Stimulated activated CD4-positive, alpha-beta T cell treated with anti-CD3 and anti-CD28 coated beads, Interleukin-12 subunit alpha, Interleukin-12 subunit beta, amount 100 ng/mL, for 4 hours (primary cell): ENCODE data around the gene CHST2.
"Not testable (repeated sequence)": the region's sequence is repeated elsewhere in the genome, so short reads cannot be mapped to it uniquely, and the experiment has no call there.

Experiments
- DNase-seq: peaks from one replicate; pipeline ENCODE4 v3.0.0-alpha.2; 2020

The CHST2 gene

GRCh38 chr3:143119009-143119914, at the start of gene CHST2:
TSS of gene CHST2 (plus strand) at chr3:143119771. CDS start at chr3:143120817, 1,046 bp downstream.
- DNase-seq = peak; percentile 68

DNA sequence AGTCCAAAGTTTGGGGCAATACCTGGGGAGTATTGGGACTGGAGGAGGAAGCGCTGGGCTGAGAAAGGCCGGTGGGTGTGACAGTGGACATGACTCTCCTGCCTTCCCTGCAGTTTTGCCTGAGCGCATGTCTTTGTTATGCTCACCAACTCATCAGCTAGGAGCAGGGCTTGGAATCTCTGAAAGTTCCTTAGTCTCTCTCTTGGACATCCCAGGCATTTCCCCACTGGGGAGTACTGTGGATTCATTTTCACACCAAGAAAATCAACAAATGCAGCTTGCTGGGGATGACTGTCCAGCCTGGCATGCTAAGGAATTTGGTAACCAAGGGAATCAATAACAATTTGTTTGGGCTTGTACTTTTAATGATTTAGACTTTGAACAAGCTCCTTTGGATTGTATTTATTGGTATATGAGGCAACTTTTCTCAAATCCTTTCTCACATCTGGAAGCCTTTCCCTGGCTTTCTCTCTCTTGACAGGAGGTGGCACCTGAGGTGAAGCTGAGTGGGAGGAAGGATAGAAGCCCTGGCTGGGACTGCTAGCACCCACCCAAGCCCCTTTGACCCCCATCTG, 48.5 kb upstream of the CHST2 start:
- DNase-seq = no peak

- no peak for DNase-seq
Observed at GRCh38 chr3:143071776-143072175, 47.8 kb upstream of the CHST2 start.

DNA sequence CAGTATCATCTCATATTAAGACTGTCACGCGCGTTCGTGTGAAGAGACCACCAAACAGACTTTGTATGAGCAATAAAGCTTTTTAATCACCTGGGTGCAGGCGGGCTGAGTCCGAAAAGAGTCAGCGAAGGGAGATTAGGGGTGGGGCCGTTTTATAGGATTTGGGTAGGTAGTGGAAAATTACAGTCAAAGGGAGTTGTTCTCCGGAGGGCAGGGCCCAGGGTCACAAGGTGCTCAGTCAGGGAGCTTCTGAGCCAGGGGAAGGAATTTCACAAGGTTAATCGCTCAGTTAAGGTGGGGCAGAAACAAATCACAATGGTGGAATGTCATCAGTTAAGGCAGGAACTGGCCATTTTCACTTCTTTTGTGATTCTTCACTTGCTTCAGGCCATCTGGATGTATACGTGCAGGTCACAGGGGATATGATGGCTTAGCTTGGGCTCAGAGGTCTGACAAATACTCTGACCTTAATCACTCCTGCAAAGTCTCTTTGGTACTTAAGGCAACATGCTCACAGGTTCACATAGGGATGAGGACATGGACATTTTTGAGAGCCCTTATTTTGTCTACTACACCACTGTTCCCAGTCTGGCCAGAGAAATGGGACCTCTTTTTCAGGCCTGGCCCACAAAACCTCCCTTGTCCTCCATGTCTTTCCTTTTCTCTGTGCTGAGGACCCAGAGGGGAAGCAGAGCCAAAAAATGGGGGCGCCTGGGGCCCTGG, 47.1 kb upstream of the CHST2 start:
- DNase-seq = not testable (repeated sequence)

DNA sequence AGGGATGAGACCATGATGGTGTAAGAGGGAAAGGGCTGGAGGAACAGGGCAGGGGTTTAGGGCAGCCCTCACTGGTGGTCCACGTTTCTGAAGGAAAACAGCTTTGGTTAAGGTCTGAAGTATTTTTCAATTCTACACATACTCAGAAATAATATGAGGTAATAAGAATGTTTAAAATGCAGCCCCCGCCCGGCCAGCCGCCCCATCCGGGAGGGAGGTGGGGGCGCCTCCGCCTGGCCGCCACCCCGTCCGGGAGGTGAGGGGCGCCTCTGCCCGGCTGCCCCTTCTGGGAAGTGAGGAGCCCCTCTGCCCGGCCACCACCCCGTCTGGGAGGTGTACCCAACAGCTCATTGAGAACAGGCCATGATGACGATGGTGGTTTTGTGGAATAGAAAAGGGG, 46.0 kb upstream of the CHST2 start:
- DNase-seq = not testable (repeated sequence)

- not testable (repeated sequence) for DNase-seq
Observed at GRCh38 chr3:143073983-143074382, 45.6 kb upstream of the CHST2 start.

- DNase-seq = no peak
Observed at GRCh38 chr3:143078883-143079282, 40.7 kb upstream of the CHST2 start.

DNA sequence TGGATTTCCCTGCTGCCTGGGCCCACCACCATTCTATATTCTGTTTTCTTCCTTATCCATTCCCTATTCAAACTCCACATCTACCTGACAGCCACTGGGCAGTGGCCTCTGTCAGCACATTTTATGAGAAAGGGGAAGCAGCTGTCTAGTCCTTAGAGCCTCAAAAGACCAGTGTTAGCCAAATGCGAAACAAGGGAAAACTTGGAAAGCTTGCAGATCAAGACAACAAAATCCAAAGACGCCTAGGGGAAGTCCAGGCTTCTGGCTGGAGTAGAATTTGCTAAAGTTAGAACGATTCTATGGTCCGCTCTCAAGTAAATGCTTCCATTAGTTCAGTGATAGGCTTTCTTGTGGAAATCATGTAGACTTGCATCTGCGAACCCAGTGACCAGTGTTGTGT, 39.4 kb upstream of the CHST2 start:
- DNase-seq = no peak

DNA sequence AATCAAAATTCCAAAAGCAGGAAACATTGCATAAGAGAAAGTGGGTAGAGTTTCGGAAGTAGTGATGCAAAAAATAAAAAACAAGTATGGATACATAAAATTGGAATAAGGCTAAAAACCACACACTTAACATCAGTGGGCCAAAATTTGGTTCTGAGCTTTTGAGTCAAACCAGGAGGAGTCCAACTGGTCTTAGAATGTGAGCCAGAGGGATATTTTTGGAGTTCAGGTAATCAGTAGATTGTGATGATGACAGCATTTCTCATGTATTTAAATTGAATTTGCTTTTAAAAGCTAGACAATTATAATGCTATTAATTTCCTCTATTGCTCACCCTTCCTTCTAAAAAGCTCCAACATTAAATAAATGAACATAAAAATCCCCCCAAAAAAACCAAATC, 38.2 kb upstream of the CHST2 start:
- no peak for DNase-seq

GRCh38 chr3:143081844-143082778, 37.5 kb upstream of the CHST2 start:
- DNase-seq = no peak

DNA sequence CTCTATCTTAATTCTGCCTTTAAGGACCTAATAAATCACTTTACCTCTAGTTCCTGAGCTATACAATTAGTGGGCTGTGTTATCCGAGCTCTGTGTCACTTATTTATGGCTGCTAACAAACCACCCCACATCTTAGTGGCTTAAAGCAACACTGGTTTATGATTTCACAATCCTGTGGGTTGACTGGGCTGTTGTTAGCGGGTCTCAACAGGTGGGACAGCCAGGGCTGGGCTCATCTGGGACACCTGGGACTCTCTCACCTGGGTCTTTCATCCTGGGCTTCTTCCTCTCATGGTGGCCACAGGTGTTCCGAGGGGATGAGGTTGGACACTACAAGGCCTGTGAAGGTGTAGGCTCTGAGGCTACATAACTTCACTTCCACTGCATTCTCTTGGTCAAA, 35.8 kb upstream of the CHST2 start:
- no peak for DNase-seq

DNA sequence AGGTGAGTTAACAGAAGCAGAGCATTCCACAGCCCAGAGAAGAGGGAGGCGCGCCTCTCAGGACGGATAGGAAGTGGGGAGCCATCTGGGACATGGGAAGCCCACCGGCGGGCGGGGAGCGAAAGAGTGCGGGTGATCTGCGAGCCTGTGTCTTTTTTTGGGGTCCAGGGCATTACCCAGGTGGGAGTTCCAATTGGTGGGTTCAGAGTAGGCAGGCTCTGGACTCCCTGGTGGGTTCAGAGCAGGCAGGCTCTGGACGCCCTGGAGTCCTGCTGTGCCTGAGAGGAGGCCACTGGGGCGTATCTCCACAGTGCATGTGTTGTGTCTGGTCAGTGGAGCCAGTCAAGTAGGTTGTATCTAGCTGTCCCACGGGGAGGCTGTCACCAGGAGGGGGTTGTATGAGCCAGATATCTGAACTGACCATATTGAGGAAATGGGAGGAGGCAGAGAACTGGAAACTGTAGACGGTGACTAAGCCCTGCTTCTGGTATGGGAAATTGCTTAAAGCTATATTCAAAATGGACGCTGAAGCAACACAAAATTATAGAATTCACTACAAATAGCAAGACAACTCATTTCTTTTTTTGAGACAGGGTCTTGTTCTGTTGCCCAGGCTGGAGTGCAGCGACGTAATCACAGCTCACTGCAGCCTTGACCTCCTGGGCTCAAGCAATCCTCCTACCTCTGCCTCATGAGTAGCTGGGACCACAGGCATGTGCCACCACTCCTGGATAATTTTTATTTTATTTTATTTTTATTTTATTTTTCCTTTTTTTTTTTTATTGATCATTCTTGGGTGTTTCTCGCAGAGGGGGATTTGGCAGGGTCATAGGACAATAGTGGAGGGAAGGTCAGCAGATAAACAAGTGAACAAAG, 34.5 kb upstream of the CHST2 start:
- DNase-seq = no peak

- no peak for DNase-seq
Observed at GRCh38 chr3:143088835-143089234, 30.7 kb upstream of the CHST2 start.

DNA sequence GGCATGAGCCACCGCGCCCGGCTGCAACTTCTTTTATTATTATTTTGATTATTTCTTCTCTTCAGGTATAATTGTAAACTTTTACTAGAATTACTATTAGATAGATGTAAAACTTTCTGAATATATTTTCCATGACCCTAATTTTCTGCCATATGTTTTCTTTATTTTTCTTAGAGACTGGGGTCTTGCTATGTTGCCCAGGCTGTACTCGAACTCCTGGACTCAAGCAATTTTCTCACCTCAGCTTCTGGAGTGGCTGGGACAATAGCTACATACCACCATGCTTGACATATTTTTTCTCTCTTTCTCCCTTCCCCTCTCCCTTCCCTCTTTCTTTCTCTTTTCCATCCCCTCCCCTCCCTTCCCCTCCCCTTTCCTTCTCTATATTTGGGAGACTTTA, 29.6 kb upstream of the CHST2 start:
- no peak for DNase-seq

DNA sequence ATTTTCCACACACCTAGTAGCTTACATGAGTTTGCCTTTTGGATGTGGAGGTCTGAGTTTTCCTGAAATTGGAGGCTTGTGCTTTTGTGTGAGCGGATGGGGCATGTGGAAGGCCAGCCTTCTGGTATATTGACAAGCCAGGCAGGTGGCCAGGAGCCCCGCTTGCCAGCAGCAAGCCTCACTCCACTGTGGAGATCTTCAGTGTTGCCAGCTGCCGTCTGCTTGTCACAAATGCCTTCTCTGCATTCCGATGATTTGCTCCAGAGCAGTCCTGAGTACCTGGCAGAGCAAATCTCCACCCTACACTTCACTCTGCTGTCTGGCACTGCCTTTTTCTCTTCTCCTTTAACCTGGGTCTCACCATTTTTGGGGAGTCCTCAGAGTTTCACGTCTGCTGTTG, 29.1 kb upstream of the CHST2 start:
- no peak for DNase-seq

DNA sequence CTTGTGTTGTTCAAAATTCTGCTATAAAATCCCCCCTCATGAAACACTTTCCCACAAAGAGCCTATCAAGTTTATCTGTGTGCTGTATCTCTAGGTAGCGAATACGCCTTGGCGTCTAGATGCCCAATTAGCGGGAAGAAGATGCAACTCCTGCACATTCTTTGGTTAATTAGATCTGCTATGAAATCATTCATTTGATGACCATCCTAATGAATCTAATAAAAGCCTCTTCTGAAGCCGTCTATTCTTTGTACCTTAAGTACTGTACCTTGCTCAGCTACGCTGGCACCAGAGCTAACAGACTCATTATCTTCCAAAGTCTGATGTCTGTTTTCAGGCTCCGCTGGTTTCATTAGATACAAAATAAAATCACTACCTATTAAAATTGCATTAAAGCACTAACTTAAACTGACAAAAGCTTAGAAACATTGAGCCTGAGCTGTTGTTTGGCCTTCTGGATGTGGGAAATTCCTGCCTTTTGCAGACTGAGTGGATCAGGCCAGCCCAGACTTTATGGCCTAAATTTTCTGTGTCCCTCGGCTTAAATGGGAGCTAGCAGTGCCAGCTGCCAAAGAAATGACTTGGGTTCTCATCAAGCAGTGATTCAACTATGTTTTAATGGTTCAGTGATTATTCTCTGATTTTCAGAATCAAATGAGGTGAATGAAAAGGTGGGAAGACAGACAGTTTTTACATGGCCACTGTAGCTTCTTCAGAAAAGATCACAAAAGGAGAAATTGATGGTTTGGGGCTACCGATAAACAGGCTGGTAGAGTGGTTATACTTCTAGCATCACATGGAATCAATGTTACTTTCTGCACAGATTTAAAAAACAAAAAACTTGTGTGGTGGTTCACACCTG, 28.4 kb upstream of the CHST2 start:
- DNase-seq = no peak

- no peak for DNase-seq
Observed at GRCh38 chr3:143092191-143092590, 27.4 kb upstream of the CHST2 start.

DNA sequence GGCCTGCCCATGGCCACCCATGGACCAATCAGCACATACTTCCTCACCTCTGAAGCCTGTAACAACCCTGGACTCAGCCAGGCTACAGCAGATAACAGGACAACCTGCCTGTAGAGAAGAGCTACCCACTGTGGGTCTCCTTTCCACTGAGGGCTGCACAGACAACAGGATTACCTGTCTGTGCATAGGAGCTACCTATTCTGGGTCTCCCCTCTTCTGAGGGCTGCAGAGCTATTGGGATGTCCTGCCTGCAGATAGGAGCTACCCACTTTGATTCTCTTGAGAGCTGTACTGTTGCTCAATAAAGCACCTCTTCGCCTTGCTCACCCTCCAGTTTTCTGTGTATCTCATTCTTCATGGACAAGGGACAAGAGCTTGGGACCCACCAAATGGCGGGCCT, 23.8 kb upstream of the CHST2 start:
- DNase-seq = no peak

- DNase-seq = no peak
Observed at GRCh38 chr3:143098032-143098764, 21.4 kb upstream of the CHST2 start.

GRCh38 chr3:143099210-143099609, 20.4 kb upstream of the CHST2 start:
- no peak for DNase-seq
